Left ventricle myocardium superior (tissue), 1 donor: Measurements from ENCODE around the gene PRCD. TPM values are rescaled to one million over a fixed set of nuclear protein-coding genes. Genes with fewer than 3 reads are reported as not detected.

Experiments
- ATAC-seq: fragments of 200-7000 bp; cut with Tn5 transposase; one replicate; pipeline ENCODE4 v1.9.1; 2020; ENCODE audit warnings: mild to moderate bottlenecking, moderate library complexity
- DNase-seq: peaks from one replicate; pipeline ENCODE4 v3.0.0-alpha.2; 2020
- intact Hi-C: fragments of 100-400 bp; cut with micrococcal nuclease; formaldehyde crosslinking; loops from one replicate; pipeline ENCODE4 v1.11.0; 2022
- long read RNA-seq: library from polyadenylated mRNA; unstranded; transcript quantifications from one replicate; pipeline ENCODE4 v2.0.0, GENCODE V29; 2021
- total RNA-seq: library from RNA; stranded (reverse); fragmentation: NEBNext Ultra II Directional; extraction: Animal tissue kit (Norgen Biotek cat#: 25700); gene quantifications from one replicate; pipeline ENCODE4 v1.2.1, GENCODE V29; 2021
- donor health status: DM: no; HTN: yes; CAD: no; lungs with severe emphysema.

Gene PRCD, protein sequence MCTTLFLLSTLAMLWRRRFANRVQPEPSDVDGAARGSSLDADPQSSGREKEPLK
- total RNA-seq, result 4.3 TPM
- long read RNA-seq, partial matches to known transcripts, result 0 of 2 reads
- long read RNA-seq, other reads (novel, unspliced or antisense), result 2 of 2 reads

DNA sequence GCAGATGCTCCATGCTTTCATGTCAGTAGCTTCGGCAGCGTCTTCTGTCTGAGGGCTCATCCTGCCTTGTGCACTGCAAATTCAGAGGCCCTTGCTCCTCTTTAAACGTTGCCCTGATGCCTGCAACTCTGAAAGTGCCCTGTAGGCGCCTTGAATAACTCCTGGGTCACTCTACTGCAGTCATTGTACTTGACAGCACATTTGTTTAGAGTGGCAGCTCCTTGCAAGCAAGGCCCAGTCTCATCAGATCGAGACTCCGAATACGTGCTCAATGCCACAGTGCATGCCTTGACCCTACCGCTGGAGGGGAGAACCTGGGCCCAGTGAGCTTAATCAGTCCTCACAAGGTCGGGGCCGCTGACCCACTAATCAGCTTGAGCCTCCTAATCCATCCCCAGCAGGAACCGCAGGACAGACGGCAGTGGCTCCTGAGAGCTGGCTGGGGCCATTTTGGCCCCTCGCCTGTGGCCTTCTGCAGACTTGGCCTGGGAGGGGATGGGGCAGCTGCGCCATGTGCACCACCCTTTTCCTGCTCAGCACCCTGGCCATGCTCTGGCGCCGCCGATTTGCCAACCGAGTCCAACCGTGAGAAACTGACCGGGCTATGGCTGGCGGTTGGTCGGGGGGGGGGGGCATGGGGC, at the start of gene PRCD:
Gene PRCD (plus strand): TSS at position 414 of the 641 bp plus-strand sequence. CDS start 98 bp downstream, at position 512.
- ATAC-seq (no peak), DNase-seq (no peak)
- intact Hi-C loops, result no loop called here

DNA sequence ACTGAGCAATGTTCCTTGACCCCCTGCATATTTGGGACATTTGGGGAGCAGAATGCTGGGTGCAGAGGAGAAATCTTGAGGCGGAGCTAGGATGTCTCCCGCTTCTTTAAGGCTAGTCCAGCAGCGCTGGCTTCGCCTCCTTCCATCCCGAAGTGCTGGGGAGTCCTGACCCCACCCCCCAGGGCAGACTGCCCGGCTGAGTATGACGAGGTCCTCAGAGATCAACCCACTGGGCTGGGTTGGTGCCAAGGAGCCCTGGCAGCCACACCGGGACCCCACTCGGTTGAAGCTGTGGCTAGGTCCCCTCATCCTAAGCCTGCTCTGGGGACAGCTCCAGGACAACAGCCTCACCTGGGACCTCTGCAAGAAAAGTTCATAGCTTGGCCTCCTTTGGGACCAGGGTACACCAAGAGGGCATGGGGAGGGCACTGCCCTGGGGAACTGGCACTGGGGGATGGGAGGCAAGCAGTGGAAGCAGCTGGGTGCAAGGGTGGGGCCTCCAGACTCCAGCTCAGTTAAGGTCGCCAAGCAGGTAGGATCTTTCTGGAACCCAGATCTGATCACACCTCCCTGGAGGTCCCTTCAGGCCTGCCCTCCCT, 49.6 kb upstream of the PRCD start:
- no peak for ATAC-seq
- DNase-seq, result no peak
- intact Hi-C loops, result no loop called here

DNA sequence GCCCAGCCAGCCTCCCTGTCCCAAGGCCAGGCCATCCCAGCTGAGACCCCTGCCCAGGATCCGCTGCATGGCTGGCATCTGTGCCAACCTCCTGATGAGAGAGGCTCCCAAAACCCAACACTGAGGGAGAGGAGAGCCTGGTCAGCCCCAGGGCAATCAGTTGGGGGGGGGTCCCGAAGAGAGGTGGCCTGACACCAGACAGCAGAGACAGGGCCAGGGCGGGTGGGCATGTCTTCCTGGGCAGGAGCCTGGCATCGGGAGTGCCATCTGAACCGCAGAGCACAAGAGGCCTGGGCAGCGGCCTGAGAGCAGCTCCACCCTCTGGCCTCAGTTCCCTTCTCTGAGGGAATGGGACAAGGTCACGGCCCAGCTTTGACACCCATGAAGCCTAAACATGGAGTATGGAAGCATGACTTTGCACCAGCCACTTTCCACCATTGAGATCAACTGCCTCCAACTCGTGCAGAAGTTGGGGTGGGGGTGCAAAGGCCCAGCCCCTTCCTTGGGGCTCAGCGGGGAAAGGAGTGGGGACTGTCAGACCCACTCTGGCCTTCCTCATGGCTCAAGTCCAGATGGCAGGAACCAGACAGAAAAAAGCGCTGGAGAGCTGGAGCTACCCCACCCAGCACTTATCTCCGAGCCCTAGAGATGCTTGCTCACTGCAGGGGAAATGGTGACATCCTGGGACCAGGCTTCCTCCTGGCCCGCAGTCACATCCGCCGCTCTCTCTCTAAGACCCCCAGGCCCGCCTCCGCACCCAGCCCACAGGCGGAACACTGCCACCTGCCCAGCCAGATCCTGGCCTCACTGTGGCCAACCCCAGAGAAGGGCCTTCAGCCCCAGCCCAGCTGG, 48.3 kb upstream of the PRCD start:
- ATAC-seq (peak; percentile 36), DNase-seq (no peak)
- intact Hi-C loops, result no loop called here

DNA sequence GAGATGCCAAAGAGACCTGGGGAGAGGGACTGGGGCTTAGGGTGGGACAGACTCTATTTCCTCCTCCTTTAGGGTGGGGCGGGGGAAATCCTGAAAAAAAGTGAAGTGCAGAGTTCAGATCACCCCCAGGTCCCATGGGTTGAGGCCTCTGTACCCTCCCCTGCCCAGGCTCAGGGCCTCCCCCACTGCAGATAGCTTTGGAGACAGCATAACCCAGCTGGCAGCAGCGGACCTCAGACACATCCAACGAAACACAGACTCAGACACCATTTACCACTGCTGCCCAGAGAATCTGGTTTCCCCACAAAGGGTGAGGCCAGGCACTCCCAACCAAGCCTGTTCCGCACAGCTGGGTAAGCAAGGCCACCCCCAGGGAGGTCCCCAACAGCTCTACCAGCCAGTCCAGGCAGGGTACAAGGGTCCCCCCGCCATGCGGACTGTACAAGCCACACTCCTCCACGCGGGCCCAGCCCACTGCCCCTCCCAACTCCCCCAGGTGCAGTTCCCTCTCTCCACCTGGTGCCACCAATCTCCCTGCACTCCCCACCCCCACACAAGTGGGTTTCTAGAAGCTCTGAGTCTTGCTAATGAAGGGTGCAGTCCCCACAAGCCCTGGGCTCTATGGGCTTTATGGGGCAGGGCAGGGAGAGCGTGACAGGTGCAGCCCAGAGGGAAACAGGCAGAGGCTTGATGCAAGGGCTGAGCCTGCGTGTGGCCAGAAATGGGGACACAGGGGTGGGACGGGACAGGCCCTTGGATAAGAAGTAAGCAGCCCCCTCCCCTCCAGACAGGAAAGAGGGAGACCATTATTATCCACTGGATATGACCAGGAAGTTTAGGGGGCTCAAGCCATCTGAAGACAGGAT, 47.5 kb upstream of the PRCD start:
- ATAC-seq (peak; percentile 32), DNase-seq (no peak)
- intact Hi-C loops, result no loop called here

DNA sequence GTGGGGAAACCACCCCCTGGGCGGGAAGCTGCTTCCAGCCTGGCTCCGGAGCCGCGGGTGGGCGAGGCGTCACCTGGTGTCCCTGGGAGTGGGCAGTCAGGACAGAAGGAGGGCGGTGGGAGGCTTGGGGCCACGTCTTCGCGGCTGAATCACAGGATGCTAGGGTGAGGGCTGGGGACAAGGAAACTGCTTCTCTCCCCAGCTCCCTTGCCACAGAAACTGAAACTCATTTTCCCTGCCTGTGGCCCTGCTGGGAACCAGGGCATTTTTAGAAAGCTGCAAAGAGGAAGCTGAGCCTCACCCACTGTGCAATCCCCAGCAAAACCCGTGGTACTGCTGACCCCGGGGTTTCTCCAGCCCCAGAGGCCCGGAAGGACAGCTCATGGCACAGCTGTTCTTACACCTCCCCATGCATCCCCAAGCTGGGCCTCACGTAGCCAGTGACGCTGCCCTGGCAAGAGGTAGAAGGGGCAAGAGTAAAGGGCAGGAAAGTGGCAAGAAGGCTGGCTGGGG, 46.8 kb upstream of the PRCD start:
- intact Hi-C loops, result no loop called here
- ATAC-seq, result peak; percentile 56

DNA sequence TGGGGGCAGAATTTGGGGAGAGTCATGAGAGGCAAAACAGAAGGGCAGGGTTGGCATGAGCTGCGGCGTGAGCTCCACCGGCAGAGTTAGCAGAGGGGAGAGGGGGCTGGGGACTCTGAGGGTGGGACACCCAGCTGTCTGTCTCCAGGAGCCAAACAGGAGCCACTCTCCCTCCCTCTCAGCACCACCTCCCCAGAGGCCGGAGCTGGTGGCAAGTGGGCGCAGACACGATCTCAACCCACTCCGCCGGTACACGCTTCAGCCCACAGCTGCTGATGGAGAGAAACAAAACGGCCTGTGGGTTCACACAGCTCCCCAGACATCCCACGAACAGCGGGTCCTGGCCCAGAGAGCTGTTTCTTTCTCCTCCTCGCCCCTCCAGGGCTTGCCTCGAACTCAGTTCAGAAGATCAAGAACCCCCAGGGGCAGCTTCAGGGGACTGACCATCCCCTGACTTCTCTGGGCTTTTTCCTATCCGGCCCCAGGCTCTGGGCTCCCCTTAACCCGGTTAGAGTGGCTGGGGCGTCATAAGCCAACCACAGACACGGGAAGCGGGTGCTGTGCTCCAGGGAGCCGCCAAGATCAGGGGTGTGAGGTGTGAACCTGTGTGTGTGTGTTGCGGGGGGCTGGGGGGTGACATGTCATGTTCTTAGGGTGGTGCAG, 46.2 kb upstream of the PRCD start:
- no peak for DNase-seq
- ATAC-seq, result no peak
- intact Hi-C loops, result no loop called here

More for the DNA sequence above, 46.8 kb upstream of the PRCD start:
- DNase-seq, result peak; percentile 75

DNA sequence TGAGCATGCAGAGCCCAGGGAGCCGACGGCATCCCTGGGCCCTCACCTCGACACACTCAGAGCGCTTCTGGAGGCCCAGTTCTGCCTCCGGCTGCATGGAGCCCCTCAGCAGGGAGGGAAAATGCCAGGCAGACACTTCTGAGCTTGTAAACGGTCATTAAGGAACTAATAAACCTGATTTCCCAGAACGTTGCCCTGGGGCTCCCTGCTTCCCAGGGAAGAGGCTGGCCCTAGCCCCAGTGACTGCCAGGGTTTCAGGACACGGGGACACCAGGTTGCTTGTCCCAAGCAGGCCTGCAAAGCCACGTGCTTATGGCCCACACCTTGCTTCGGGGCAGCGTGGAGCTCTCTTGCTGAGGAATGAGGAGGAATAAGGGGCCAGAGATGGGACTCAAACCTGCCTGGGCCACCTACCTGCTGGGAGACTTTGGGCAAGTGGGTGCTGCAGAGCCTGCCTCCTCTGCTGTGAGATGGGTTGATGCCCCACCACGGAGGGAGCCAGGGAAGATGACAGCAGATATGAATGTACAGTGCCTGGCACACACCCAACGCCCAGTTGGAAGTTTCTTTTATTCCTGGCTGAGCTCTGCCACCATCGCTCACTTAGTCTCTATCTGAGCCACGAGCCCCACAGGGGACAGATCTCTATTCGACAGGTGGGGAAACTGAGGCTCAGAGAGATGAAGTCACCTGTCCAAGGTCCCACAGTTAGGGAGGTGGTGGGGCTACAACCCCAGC, 44.0 kb upstream of the PRCD start:
- intact Hi-C loops, result no loop called here
- no peak for ATAC-seq
- DNase-seq, result no peak

DNA sequence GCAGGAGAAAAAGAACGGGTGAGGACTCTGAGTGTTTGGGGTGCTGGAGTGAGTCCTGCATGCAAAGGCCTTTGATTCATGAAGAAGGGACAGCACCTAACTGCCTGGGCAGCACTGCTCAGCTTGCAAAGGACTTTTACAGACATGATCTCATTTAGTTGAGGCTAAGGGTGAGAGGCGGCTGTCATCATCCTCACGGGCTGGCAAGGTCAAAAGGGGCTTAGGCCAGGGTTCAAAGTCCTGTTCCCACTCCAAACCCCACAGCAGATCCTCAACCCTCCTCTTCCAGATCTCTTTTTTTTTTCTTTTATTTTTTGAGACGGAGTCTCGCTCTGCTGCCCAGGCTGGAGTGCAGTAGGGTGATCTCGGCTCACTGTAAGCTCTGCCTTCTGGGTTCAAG, 43.4 kb upstream of the PRCD start:
- intact Hi-C loops, result no loop called here
- no peak for DNase-seq
- ATAC-seq, result no peak

DNA sequence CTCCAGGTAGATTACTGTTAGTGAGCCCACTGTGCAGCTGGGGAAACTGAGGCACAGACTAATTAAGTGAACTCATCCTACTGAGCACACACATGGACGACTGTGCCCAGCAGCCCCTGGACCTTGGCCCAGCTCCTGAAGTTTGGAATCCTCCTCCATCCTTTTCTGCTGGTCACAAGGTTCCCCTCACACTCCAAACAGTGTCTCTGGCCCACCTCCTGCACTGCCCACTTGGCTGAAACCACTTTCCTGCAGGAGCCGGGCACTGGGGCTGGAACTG, 42.2 kb upstream of the PRCD start:
- DNase-seq (no peak), ATAC-seq (no peak)
- intact Hi-C loops, result no loop called here

DNA sequence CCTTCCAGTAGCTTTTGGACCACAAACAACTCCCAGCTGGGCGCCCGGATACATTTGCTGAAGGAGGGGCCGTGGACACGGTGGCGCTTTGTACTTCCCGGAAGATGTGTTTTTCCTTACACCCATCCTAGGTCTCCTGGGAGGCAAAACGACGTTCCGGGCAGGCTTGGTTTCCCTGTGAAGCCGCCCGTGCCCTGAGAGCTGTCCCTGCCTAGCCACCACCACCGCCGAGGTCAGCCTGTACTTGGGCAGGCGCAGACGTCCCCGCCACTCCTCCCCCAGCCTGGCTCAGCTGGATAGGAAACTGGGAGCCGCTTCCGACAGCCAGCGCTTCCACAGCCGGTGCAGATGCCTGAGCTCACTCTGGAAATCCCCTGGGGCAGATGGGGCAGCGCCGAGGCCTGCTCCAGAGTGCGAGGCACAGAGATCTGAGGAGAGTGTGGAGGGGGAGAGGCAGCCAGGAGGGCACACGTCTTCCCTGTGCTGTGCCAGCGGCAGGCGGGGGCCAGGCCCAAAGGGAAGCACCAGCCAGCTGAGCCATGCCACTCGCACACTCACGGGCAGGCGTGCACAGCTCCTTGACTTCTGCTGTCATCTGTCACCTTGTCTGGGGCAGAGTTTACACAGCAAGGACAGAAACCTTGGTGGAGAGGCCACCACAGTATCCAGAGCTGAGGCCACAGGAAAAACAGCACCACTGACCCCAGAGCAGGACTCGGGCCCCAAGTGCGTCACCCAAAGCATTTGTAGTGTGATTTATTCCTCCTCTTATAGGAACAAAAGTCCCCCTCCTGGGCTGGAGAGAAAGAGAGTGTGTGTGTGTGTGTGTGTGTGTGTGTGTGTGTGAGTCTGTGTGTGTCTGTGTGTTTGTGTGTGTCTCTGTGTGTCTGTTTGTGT, 41.6 kb upstream of the PRCD start:
- ATAC-seq, result peak; percentile 79
- intact Hi-C loops, result no loop called here
- peak; percentile 90 for DNase-seq

DNA sequence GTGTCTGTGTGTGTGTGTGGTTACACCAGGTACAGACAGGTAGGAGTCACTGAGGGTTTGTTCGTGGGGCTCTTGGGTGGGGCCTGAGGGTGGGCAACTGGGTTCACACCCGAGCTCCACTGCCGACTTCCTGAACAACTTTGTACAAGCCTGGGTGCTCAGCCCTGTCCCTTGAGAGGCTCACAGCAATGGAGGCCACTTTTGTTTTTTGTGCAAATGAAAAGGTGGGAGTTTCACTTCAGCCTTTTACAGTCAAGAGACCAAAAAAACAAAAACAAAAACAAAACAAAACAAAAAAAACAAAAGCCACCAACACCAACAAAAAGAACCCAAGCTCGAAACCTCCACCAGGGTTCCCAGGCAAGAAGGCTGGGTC, 41.0 kb upstream of the PRCD start:
- DNase-seq (no peak), ATAC-seq (no peak)
- intact Hi-C loops, result no loop called here

DNA sequence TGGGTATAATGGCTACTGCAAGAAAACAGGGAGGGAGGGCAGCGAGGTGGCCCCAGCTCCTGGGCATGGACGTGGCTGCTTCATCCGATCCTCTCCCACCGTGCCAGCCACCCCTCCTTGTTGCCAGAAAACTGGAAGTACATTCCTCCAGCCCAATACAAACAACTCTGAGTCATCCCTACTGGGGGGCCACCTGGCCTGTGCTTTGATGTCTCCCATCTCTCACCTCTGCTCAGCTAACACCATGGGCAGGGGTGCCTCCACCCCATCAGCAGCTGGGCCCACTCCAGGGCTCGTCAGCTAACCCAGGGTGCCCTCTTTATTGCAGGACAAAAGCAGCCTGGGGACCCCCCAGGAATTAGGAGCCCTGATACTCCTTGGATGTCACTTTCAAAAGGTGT, 40.6 kb upstream of the PRCD start:
- DNase-seq, result no peak
- intact Hi-C loops, result no loop called here
- no peak for ATAC-seq

DNA sequence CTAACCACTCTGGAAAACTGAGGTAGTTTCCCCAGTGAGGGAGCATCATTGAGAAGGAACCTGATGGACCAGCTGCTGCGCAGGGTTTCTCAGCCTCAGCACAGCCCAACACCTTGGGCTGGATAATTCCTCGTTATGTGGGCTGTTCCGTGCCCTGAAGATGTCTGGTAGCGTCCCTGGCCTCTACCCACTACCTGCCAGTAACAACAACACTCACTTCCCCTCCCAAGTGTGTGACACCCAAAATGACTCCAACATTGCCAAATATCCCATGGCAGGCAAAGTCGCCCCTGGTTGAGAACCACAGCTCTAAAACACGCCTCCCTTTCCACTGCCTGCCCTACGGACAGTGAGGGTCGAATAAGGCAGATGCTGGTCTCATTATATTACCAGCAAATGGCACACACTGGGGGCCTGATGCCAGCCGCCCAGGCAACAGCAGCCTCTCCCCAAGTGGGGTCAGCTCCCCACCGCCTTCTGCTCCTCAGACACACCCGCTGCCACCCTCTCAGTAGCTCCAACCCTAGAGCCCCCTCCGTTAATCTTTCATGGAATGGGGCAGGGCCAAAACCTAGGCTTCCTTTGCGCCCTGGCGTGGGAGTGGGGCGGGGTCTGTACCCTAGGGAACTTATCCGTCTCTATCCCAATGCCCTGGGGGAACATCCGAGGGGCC, 39.6 kb upstream of the PRCD start:
- DNase-seq (no peak), ATAC-seq (no peak)
- intact Hi-C loops, result no loop called here

DNA sequence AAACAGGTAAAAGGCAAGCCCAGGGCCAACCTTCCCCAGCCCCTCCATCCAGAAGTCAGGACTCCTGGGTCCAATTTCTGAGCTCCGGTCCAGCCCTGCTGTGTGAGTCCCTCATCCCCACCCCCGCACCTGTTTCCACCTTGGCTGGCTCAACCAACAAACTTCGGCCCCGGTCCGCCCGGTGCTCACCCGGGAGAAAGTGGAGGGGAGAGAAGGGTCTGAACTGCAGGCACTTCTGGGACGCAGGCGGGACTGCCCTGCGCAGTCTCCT, 39.2 kb upstream of the PRCD start:
- peak; percentile 35 for DNase-seq
- no peak for ATAC-seq
- intact Hi-C loops, result no loop called here

DNA sequence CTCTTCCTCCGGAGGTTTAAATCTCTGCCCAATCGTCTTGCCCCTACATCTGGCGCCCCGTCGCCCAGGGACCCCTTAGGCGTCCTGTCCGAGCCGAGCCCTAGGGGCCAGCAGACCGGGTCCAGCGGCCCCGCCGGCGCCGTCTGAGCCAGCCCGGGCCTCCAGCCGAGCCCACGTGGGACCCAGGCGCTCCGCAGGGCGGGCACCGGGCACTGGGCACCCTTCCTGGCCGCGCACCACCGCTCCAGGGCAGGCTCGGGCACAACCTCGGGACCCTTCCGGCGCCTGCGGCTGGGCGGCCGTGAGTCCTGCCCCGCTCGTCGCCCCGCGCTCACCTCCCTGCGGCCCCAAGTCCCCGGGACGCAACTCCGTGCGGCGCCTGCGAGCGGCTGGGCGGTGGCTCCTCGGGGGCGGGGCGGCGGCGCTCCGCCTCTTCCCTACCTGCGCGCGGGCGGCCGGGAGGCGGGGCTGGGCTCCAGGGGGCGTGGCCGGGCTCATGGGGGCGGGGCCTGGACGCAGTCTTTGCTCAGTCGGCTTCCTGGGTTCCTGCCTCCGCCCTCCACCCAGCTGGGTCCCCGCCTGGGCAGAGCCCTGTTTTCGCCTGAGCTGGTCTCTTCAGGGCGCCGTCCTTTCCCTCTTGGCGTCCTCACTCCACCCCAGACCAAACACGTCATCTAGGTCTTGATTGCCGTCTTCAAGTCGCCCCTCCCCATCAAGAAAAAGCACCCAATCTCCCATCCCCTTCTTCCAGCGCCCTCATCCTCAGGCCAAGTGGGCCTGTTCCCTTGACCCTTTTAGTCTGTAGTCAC, 38.6 kb upstream of the PRCD start, which contains the start of gene RHBDF2:
Gene RHBDF2 (minus strand): TSS at position 406 of the 809 bp plus-strand sequence. CDS start 19,899 bp downstream, outside the sequence.
- peak; percentile 94 for DNase-seq
- intact Hi-C loops, result no loop called here
- ATAC-seq, result peak; percentile 87

DNA sequence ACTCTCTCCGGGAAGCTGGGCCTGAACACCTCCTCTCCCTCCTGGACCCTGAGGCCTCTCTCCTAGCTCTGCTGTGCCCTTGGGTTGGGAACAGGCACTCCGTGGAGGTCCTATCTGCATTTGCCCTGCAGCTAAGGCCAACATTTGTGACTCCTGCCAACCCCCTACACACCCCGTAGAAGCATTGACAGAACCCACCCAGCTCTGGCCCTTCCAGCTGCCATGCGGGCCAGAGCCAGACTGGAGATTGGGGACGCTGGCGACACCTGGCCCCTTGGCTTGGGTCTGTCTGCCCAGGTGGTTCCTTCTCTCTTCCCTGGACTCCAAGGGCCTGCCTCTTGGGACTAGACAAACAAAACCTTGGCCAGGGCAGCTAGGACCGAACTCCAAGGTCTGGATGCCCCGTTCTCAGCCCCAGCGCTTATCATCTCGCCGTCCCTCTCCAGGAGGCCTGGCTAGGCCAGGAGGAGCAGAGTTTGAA, 38.0 kb upstream of the PRCD start:
- no peak for ATAC-seq
- intact Hi-C loops, result no loop called here
- DNase-seq, result no peak
